Activated CD8-positive, alpha-beta memory T cell treated with anti-CD3 and anti-CD28 coated beads, Interleukin-2, amount 50 U/mL, for 4 hours (primary cell): ENCODE results near the gene FOXRED2.
A peak's percentile ranks its signal among the peaks of the same experiment; 100 is the strongest.
"Not testable (repeated sequence)": the region's sequence is repeated elsewhere in the genome, so short reads cannot be mapped to it uniquely, and the experiment has no call there.

ENCODE experiments used
- DNase-seq: peaks from one replicate; pipeline ENCODE4 v3.0.0-alpha.2; 2020

FOXRED2 gene

GRCh38 chr22:36506637-36507517, at the start of gene FOXRED2:
FOXRED2 (minus strand) TSS chr22:36507040; CDS start chr22:36506422, 618 bp downstream.
- peak; percentile 89 for DNase-seq

DNA sequence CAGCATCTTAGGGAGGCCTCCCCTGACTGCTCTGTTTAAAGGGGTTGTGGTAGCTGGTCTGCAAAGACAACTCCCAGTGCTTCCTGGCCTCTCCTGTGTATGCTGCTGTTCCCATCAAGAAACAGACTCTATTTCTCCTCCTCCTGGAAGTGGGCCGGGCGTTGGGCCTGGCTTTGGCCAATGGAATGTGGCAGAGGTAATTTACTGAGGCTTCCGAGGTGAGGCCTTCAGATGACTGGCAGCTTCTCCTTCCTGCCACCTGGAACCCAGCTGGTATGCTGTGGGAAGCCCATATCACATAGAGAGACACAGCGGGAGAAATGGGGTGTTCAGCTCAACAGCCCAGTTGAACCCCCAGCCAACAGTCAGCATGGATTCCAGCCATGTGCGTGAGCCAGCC, 47.3 kb upstream of the FOXRED2 start:
- DNase-seq = no peak

- DNase-seq = no peak
Measured at GRCh38 chr22:36552289-36552688, 45.4 kb upstream of the FOXRED2 start.

DNA sequence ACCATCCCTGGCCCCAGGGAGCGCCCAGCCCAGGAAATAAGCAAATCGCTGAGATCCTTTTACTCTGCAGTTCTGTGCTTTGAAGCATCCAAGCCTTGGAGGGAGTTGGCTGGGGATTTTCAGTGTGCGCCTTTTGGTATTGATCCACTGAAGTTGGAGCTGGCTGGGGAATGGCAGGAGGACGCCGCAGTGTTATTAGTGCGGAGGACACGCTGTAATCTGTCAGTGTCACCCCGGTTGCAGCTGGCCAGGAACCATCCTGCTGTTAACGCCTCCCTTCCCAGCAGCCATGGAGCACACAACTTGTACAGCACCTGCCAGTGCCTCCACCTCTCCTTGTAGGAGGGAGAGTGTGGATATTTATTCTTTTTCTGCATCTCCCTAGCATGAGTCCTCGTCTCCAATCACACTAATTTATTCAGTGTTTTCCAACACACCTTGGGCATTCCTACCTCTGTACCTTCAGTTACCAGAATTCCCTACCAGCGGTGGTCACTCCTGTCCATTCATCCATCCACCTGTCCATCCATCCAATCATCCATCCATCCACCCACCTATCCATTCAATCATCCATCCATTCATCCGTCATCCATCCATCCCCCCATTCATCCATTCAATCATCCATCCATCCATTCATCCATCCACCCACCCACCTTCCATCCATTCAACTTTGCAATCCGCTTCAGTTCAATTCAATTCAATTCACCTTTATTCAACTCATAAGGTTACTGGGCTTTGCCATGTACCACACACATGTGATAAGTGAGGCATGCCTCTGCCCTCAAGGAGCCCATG, 44.1 kb upstream of the FOXRED2 start:
- DNase-seq = no peak

DNA sequence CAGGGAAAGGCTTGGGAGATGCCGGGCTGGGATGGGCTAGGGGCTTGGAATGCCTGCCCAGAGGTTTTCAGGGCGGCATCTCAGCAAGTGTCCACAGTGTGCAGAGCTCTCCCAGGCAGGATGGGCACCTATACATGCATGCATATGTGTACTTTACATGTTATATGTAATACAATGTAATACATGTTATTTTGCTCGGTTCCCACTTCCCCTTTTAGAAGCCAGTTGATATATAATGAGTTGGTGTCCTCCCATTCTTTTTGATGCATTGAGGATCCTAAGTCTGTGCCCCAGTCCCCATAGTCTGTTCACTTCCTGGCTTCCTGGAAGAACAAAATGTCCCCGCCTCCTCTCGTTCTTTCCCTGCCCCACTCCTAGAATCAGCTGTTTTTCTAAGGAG, 42.2 kb upstream of the FOXRED2 start:
- DNase-seq = no peak

DNA sequence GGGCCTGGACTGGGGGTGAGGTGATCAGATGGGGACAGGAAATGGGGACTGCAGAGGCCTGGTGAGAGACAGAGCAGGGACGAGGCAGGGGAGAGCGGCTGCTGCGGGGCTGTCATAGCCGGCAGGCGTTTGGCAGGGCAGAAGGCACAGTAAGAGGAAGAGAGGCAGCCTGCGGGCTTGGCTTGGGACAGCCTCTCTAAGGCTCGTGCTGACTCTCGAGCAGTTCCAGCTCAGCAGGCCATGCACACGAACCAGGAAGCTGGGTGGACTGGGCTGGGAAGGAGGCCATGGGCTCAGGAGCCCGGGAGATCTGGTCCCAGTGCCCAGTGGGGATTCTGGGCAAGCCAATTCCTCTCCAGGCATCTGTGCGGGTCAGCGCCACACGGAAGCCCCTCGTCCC, 41.8 kb upstream of the FOXRED2 start:
- no peak for DNase-seq

GRCh38 chr22:36546932-36547331, 40.1 kb upstream of the FOXRED2 start:
- DNase-seq = no peak

- DNase-seq = no peak
Measured at GRCh38 chr22:36546092-36546804, 39.4 kb upstream of the FOXRED2 start.

DNA sequence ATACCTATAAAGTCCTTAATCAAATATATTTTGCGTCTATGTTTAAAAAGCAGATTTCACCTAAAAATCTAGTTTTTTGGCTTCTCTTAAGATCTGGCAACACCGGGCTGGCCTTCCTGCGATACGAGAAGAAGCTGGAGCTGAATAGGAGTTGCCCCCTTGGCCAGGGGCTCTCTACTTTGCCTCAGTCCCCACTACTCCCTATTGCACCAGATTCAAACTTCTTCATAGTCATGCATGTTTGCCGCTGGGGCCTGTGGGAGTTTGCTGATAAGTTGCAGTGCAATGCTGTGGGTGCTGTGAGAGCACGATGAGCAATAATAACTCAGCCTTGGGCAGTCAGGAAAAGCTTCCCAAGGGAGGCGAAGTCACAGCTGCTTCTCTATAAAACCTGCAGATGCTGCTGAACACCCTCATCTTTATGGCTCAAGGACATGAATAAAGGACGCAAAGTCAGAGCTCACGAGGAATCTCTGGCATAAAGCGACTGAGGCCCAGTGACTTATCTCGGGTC, 37.3 kb upstream of the FOXRED2 start:
- DNase-seq = no peak

- DNase-seq = peak; percentile 25
Measured at GRCh38 chr22:36541831-36542411, 35.1 kb upstream of the FOXRED2 start.

- no peak for DNase-seq
Measured at GRCh38 chr22:36540867-36541642, 34.2 kb upstream of the FOXRED2 start.

DNA sequence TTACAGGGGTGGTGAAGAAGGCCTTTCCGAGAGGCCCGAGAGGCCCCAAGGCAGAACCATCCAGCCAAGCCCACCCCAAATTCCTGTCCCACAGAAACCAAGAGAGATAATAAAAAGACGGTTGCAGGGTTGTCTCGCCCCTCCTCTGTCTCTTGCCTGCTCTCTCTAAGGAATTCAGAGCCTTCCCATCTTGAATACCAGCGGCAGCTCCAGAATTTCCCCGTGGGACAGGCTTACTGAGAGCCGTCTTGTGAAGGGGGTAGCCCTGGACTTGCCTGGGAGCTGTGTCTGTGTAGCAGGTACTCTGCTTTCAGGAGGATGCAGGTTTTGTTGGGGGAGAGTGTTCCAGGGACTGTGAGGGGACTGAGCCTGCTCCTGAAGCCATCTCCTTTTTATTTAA, 31.7 kb upstream of the FOXRED2 start:
- DNase-seq = no peak

DNA sequence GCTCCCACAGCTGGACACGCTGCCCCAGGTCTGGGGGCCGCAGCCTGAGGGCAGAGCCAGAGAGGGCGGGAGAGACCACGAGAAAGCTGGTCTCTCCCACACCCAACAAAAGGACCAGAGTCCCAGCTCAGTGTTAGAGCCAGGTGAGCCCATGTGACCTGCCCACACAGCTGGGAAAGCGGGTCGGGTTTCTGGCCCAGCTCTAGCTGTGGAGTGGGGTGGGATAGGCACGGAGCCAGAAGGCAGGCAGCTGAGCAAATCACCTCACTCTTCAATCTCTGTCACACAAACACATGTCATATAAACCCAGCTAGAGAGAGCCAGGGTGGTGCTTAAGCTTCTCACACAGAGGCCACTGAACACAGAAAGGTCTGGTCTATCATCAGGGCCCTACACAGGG, 29.9 kb upstream of the FOXRED2 start:
- no peak for DNase-seq

DNA sequence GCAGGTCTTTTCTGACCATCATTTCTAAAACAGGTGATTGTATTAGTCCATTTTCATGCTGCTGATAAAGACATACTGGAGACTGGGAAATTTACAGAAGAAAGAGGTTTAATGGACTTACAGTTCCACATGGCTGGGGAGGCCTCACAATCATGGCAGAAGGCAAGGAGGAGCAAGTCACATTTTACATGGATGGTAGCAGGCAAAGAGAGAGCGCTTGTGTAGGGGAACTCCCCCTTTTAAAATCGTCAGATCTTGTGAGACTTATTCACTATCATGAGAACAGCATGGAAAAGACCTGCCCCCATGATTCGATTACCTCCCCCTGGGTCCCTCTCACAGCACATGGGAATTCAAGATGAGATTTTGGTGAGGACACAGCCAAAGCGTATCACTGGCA, 26.5 kb upstream of the FOXRED2 start:
- DNase-seq = not testable (repeated sequence)

DNA sequence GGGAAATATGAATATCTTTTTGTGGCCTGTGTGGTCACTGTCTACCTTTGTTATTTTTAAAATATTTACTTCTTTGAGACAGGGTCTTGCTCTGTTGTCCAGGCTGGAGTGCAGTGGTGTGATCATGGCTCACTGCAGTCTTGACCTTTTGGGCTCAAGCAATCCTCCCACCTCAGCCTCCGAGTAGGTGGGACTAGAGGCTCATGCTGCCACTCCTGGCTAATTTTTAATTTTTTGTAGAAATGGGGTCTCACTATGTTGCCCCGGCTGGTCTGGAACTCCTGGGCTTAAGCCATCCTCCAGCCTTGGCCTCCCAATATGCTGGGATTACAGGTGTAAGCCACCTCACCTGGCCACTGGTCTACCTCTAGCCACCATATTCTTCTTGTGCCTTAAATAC, 25.6 kb upstream of the FOXRED2 start:
- DNase-seq = no peak

DNA sequence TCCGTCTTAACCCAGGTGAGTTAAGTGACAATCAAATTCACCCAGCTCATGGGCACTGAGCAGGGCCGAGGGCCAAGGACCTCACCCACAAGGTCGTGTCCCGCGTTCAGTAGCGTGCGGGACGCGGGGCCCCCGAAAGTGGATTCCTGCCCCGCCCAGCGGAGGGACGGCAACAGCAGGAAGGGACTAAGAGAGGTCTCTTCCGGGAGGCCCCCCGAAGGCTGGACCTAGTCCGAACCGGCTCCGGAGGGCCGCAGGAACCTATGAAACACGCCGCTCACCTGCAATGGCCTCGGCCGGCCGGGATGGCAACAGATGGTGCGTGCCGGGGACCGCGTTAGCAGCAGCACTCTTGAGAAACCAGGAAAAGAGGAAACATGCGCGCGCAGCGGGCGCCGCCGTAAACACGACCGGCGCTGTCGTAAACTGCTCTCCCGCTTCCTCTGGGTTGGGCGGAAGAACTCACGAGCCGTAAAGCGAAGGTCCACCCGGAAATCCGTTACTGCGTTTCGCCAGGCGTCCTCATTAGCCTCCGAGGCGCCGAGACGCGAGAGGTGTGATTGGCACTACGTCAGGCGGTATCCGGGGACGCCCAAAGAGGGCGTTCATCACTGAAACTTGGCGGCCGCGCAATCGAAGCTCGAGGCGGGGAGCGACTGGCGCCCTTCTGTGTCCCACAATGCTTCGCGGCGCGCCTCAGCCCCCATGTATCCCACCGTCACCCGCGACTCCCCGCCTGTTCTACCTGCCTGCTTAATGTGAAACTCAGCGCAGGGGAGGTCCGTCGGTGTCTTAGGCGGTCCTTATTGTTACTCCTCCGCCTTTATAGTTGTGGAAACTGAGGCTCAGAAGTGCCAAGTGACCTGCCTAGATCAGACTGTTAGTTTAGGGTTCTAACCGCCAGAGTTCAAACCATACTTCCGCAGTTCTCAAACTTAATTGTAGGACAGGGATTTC, 22.2 kb upstream of the FOXRED2 start, which contains the start of gene EIF3D:
TSS of gene EIF3D (minus strand) at position 372 of the 957 bp plus-strand sequence. CDS start 3,045 bp downstream, outside the sequence.
- peak; percentile 95 for DNase-seq

GRCh38 chr22:36528341-36528740, 21.5 kb upstream of the FOXRED2 start:
- DNase-seq = no peak

DNA sequence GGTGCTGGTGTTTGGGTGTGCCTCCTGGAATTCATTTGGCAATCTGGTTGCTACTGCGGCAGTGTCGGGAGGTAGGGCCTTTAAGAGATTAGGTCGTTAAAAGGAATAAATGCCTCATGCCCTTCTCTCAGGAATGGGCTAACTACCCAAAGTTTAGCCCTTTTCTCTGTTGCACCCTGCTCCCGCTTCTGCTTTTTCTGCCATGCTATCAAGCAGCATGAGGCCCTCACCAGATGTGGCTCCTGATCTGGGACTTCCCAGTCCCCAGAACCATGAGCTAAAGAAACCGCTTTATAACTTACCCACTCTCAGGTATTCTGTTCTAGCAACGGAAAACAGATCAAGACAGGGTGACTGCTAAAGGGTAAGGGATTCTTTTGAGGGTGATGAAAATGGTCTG, 15.8 kb upstream of the FOXRED2 start:
- no peak for DNase-seq

DNA sequence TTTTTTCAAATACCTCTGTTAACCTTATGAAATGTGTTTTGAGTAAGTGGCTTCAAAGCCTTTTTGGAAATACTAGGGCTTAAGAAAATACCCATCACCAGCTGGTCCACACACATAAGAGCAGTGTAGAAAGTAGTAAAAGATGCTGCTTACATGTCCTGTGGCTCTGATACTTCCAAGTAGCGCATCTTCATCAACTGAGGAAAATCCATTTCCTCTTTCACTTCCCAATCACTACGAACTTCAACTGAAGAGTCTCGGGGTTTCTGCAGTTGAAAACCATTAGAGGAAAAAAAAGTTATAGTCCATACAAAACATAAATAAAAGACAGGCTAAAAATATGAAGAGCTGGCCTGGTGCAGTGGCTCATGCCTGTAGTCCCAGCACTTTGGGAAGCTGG, 13.6 kb upstream of the FOXRED2 start:
- DNase-seq = no peak

- not testable (repeated sequence) for DNase-seq
Measured at GRCh38 chr22:36519906-36520305, 13.1 kb upstream of the FOXRED2 start.

DNA sequence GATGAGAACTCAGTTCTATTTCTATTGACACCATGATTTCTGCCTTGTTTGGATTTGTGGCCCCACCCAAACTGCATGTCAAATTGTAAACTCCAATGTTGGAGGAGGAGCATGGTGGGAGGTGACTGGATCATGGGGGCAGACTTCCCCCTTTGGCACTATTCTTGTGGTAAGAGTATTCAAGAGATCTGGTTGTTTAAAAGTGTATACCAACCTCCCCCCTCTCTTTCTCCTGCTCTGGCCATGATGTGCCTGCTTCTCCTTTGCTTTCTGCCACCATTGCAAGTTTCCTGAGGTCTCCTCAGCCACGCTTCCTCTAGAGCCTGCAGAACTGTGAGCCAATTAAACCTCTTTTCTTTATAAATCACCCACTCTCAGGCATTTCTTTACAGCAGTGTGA, 7.9 kb upstream of the FOXRED2 start:
- no peak for DNase-seq
